B cell (primary cell): ENCODE results near the gene TMC3.

Experiments
- EZH2 ChIP-seq: IDR thresholded peaks from 2 replicates; pipeline ENCODE4 v1.6.1; 2012; ENCODE audit warnings: borderline replicate concordance, low read depth, mild to moderate bottlenecking, moderate library complexity, low read length; ENCODE audit not compliant: insufficient read depth, poor library complexity, severe bottlenecking
- TF ChIP-seq, protein P1 (sequence below): fragments of 200-600 bp; IDR thresholded peaks from one replicate; pipeline ENCODE4 v1.8.0; 2022; ENCODE audit warnings: antibody characterized with exemption, mild to moderate bottlenecking

DNA sequence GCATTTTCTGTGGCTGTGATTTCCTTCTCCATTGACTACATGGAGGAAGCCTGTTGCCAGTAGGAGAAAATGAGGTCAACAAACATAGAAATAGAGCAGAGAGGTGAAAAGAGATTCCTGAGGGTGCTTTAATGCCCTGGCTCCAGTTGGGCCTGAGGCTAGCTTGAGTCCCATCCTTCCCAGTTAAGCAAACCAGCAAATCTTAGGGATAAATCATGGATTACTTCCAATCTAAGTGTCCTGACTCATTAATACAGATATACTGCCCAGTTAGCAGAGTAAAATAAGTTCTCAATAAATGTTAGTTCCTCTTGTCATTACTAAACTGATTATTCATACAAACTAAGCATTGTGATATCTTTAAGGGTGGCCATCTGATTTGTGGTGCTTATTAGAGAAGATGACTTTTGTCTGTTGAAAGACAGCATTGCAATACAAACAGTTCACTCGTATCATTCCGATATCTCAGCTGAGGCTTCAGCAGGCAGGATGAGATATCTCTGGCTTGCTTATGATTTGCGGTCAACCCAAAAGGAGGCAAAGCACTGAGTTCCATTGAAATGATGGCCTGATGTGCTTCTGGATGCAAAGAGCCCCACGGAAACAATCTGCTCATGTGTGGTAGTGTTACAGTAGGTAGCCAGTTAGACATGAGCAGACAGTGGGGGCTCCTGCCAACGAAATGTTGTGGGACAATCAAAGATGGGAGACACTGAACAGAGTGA is 43.5 kb downstream of the TMC3 start:
- TF ChIP-seq, protein P1, sequence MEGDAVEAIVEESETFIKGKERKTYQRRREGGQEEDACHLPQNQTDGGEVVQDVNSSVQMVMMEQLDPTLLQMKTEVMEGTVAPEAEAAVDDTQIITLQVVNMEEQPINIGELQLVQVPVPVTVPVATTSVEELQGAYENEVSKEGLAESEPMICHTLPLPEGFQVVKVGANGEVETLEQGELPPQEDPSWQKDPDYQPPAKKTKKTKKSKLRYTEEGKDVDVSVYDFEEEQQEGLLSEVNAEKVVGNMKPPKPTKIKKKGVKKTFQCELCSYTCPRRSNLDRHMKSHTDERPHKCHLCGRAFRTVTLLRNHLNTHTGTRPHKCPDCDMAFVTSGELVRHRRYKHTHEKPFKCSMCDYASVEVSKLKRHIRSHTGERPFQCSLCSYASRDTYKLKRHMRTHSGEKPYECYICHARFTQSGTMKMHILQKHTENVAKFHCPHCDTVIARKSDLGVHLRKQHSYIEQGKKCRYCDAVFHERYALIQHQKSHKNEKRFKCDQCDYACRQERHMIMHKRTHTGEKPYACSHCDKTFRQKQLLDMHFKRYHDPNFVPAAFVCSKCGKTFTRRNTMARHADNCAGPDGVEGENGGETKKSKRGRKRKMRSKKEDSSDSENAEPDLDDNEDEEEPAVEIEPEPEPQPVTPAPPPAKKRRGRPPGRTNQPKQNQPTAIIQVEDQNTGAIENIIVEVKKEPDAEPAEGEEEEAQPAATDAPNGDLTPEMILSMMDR, result no peak
- no peak for TF ChIP-seq EZH2
